GM23338 (cell line): Measurements from ENCODE around the gene TWIST2. TPM values are rescaled to one million over a fixed set of nuclear protein-coding genes. Genes with fewer than 3 reads are reported as not detected.

Experiments
- ATAC-seq: fragments of 200-7000 bp; cut with Tn5 transposase; 3 replicates; pipeline ENCODE4 v1.9.1; 2020
- DNase-seq: peaks from one replicate; pipeline ENCODE4 v3.0.0-alpha.2; 2015; ENCODE audit warnings: low spot score
- H2AFZ ChIP-seq: fragments of 200-600 bp; sonication (generic); 2 replicates; pipeline ENCODE4 v1.8.0; 2016; ENCODE audit warnings: antibody characterized with exemption, mild to moderate bottlenecking, moderate library complexity
- H3F3A ChIP-seq: fragments of 200-600 bp; sonication (generic); replicated peaks from 2 replicates; pipeline ENCODE4 v1.8.0; 2017; ENCODE audit warnings: antibody characterized with exemption, mixed run types, low read depth
- H3K27ac ChIP-seq: fragments of 200-600 bp; sonication (generic); 2 replicates; pipeline ENCODE4 v1.6.1; 2016; ENCODE audit warnings: low read depth
- H3K27me3 ChIP-seq: fragments of 200-600 bp; sonication (generic); 2 replicates; pipeline ENCODE4 v1.8.0; 2016; ENCODE audit warnings: mild to moderate bottlenecking, mixed run types, moderate library complexity; ENCODE audit not compliant: insufficient read depth
- H3K36me3 ChIP-seq: fragments of 200-600 bp; sonication (generic); 2 replicates; pipeline ENCODE4 v1.8.0; 2016; ENCODE audit warnings: mild to moderate bottlenecking; ENCODE audit not compliant: insufficient read depth
- H3K4me1 ChIP-seq: fragments of 200-600 bp; sonication (generic); 2 replicates; pipeline ENCODE4 v1.8.0; 2016; ENCODE audit warnings: mild to moderate bottlenecking, moderate library complexity; ENCODE audit not compliant: insufficient read depth
- H3K4me2 ChIP-seq: fragments of 200-600 bp; sonication (generic); 2 replicates; pipeline ENCODE4 v1.7.1; 2017; ENCODE audit warnings: mixed run types
- H3K4me3 ChIP-seq: fragments of 200-600 bp; sonication (generic); 2 replicates; pipeline ENCODE4 v1.6.1; 2016; ENCODE audit warnings: mixed run types
- H3K79me2 ChIP-seq: fragments of 200-600 bp; sonication (generic); replicated peaks from 2 replicates; pipeline ENCODE4 v1.8.0; 2017; ENCODE audit warnings: mild to moderate bottlenecking; ENCODE audit not compliant: insufficient read depth
- H3K9me2 ChIP-seq: fragments of 200-600 bp; sonication (generic); 2 replicates; pipeline ENCODE4 v1.8.0; 2017; ENCODE audit not compliant: insufficient read depth
- H4K20me1 ChIP-seq: fragments of 200-600 bp; sonication (generic); replicated peaks from 2 replicates; pipeline ENCODE4 v1.8.0; 2017; ENCODE audit warnings: mild to moderate bottlenecking; ENCODE audit not compliant: insufficient read depth
- H3K27ac Mint-ChIP-seq: 2 replicates; pipeline ENCODE4 v1.8.0; 2020; ENCODE audit warnings: inconsistent platforms, mild to moderate bottlenecking, moderate library complexity, mixed read lengths
- H3K27me3 Mint-ChIP-seq: 3 replicates; pipeline ENCODE4 v1.8.0; 2022; ENCODE audit warnings: low read depth, mild to moderate bottlenecking, moderate library complexity, mixed read lengths, inconsistent platforms; ENCODE audit not compliant: insufficient read depth, poor library complexity
- H3K36me3 Mint-ChIP-seq: 3 replicates; pipeline ENCODE4 v1.8.0; 2021; ENCODE audit warnings: low read depth, mild to moderate bottlenecking, inconsistent platforms, moderate library complexity, mixed read lengths
- H3K4me1 Mint-ChIP-seq: 3 replicates; pipeline ENCODE4 v1.8.0; 2020; ENCODE audit warnings: mild to moderate bottlenecking, inconsistent platforms, mixed read lengths
- H3K4me3 Mint-ChIP-seq: 3 replicates; pipeline ENCODE4 v1.8.0; 2021; ENCODE audit warnings: moderate library complexity, mild to moderate bottlenecking, inconsistent platforms, mixed read lengths
- H3K9me3 Mint-ChIP-seq: 3 replicates; pipeline ENCODE4 v1.8.0; 2020; ENCODE audit warnings: moderate library complexity, mild to moderate bottlenecking, inconsistent platforms, mixed read lengths
- CREB1 ChIP-seq: fragments of 250-450 bp; sonication (Bioruptor Pico); IDR thresholded peaks from 2 replicates; pipeline ENCODE4 v1.5.0; 2020; ENCODE audit warnings: low read depth, mild to moderate bottlenecking, moderate library complexity
- CTCF ChIP-seq, 2 experiments: fragments of 200-600 bp in 1 of 2; sonication (generic) in 1 of 2; conservative IDR thresholded peaks; 2 replicates each; pipeline versions ENCODE4 v1.5.1 to v1.6.1; 2016 to 2017; ENCODE audit warnings: antibody characterized with exemption in 2 of 2, low read depth in 2 of 2, mild to moderate bottlenecking in 2 of 2, moderate library complexity in 1 of 2
- ETS1 ChIP-seq: IDR thresholded peaks from 2 replicates; pipeline ENCODE4 v1.6.1; 2016; ENCODE audit warnings: antibody characterized with exemption
- EZH2 ChIP-seq: fragments of 200-600 bp; sonication (generic); IDR thresholded peaks from one replicate; pipeline ENCODE4 v1.8.0; 2017; ENCODE audit warnings: antibody characterized with exemption, mild to moderate bottlenecking, low read depth; ENCODE audit not compliant: unreplicated experiment
- EZH2phosphoT487 ChIP-seq: fragments of 200-600 bp; sonication (generic); IDR thresholded peaks from one replicate; pipeline ENCODE4 v1.8.1; 2018; ENCODE audit warnings: antibody characterized with exemption; ENCODE audit not compliant: unreplicated experiment
- JUNB ChIP-seq: IDR thresholded peaks from one replicate; pipeline ENCODE4 v1.6.1; 2016; ENCODE audit warnings: antibody characterized with exemption; ENCODE audit not compliant: unreplicated experiment
- REST ChIP-seq: IDR thresholded peaks from one replicate; pipeline ENCODE4 v1.6.1; 2018; ENCODE audit warnings: antibody characterized with exemption; ENCODE audit not compliant: unreplicated experiment
- STAT1 ChIP-seq: IDR thresholded peaks from one replicate; pipeline ENCODE4 v1.6.1; 2016; ENCODE audit warnings: antibody characterized with exemption; ENCODE audit not compliant: unreplicated experiment
- ZNF114 ChIP-seq: fragments of 250-450 bp; sonication (Bioruptor Pico); IDR thresholded peaks from 2 replicates; pipeline ENCODE4 v1.5.0; 2020; ENCODE audit warnings: mild to moderate bottlenecking, moderate library complexity
- ZNF462 ChIP-seq: fragments of 250-450 bp; sonication (Bioruptor Pico); IDR thresholded peaks from 2 replicates; pipeline ENCODE4 v1.5.0; 2020; ENCODE audit warnings: mild to moderate bottlenecking, moderate library complexity
- polyA plus RNA-seq: library from polyadenylated mRNA; unstranded; fragments of >200 nt; fragmentation: Nextera tagmentation; extraction: Ambion mirVana; gene quantifications from 2 replicates; pipeline ENCODE4 v1.2.1, GENCODE V29; 2016
- total RNA-seq: library from RNA; depleted of rRNA; stranded (reverse); fragments of >200 nt; shearing (Covaris generic); gene quantifications from 2 replicates; pipeline ENCODE4 v1.2.3, GENCODE V29; 2014

Gene TWIST2
- total and polyA plus RNA-seq, 2 experiments from 2014 or later = 7.0 to 12.5 TPM

- TF ChIP-seq CTCF (conservative IDR thresholded peaks at IDR 0.05; ENCODE audit: low read depth in 2 of 2) (no peak), ZNF462 (CRISPR knock-in tag) (no peak), ZNF114 (CRISPR knock-in tag) (no peak)
Observed at GRCh38 chr2:238850091-238850490, 2.2 kb downstream of the TWIST2 start (continued).

GRCh38 chr2:238851026-238851425 is 3.1 kb downstream of the TWIST2 start:
- Histone ChIP-seq H3F3A (no peaks in the 10 kb centered on the region), H3K36me3 (no peaks in the 10 kb centered on the region), H3K27me3 (peaks cover 65% of the 10 kb centered on the region), H3K79me2 (peaks cover 4% of the 10 kb centered on the region; the same call in 1 of the 2 replicates), H3K4me3 (no peak overlapping the region), H2AFZ (no peak overlapping the region), H3K4me2 (no peak overlapping the region), H4K20me1 (peaks cover 19% of the 10 kb centered on the region), H3K4me1 (peaks cover 15% of the 10 kb centered on the region), H3K9me2 (no peaks in the 10 kb centered on the region), H3K27ac (no peak overlapping the region)
- no peaks in the 10 kb centered on the region for H3K9me3 Mint-ChIP-seq
- DNase-seq = no peak
- no peak for ATAC-seq
- no peak overlapping the region for H3K27ac Mint-ChIP-seq
- H3K36me3 Mint-ChIP-seq = no peaks in the 10 kb centered on the region; the same call in 2 of the 3 replicates
- H3K27me3 Mint-ChIP-seq = peaks cover 46% of the 10 kb centered on the region
- no peak overlapping the region for H3K4me3 Mint-ChIP-seq
- H3K4me1 Mint-ChIP-seq = peaks cover 17% of the 10 kb centered on the region
- TF ChIP-seq REST = no peak
- TF ChIP-seq JUNB = no peak
- no peak for TF ChIP-seq ETS1
- TF ChIP-seq ZNF114 (CRISPR knock-in tag) = no peak
- TF ChIP-seq EZH2phosphoT487 = no peak
- TF ChIP-seq STAT1 = no peak
- no peak for TF ChIP-seq CTCF (conservative IDR thresholded peaks at IDR 0.05; ENCODE audit: low read depth in 2 of 2)
- TF ChIP-seq EZH2 = no peak
- TF ChIP-seq CREB1 (CRISPR knock-in tag) = no peak
